HG02588 (cell line): ENCODE results near the gene KAT2B.

Experiments
- ATAC-seq: cut with Tn5 transposase; IDR thresholded peaks from one replicate; pipeline ENCODE4 v1.9.1; 2021; ENCODE audit warnings: mild to moderate bottlenecking, moderate library complexity; ENCODE audit not compliant: unreplicated experiment

The KAT2B gene

GRCh38 chr3:20095470-20095869 lies 55.2 kb downstream of the KAT2B start:
- no peak for ATAC-seq

GRCh38 chr3:20096135-20096685 lies 56.0 kb downstream of the KAT2B start:
- ATAC-seq = no peak

GRCh38 chr3:20097015-20097414 lies 56.8 kb downstream of the KAT2B start:
- ATAC-seq = no peak

GRCh38 chr3:20099060-20099459 lies 58.8 kb downstream of the KAT2B start:
- ATAC-seq = no peak

- no peak for ATAC-seq
These were observed 59.9 kb downstream of the KAT2B start for GRCh38 chr3:20100151-20100550.

- ATAC-seq = no peak
These were observed 60.8 kb downstream of the KAT2B start for GRCh38 chr3:20101041-20101440.

- no peak for ATAC-seq
These were observed 63.5 kb downstream of the KAT2B start for GRCh38 chr3:20103731-20104130.

- ATAC-seq = no peak
These were observed 64.0 kb downstream of the KAT2B start for GRCh38 chr3:20104167-20104661.

GRCh38 chr3:20105513-20106280 lies 65.5 kb downstream of the KAT2B start:
- no peak for ATAC-seq

- ATAC-seq = no peak
These were observed 67.5 kb downstream of the KAT2B start for GRCh38 chr3:20107722-20108121.

GRCh38 chr3:20108869-20109268 lies 68.6 kb downstream of the KAT2B start:
- ATAC-seq = no peak

- no peak for ATAC-seq
These were observed 70.6 kb downstream of the KAT2B start for GRCh38 chr3:20110826-20111225.

- no peak for ATAC-seq
These were observed 71.6 kb downstream of the KAT2B start for GRCh38 chr3:20111836-20112235.

- ATAC-seq = no peak
These were observed 80.8 kb downstream of the KAT2B start for GRCh38 chr3:20121088-20121487.

GRCh38 chr3:20123131-20123652 lies 82.9 kb downstream of the KAT2B start:
- no peak for ATAC-seq

GRCh38 chr3:20125289-20125688 lies 85.0 kb downstream of the KAT2B start:
- no peak for ATAC-seq

- ATAC-seq = peak; percentile 100
These were observed 85.7 kb downstream of the KAT2B start for GRCh38 chr3:20125897-20126296.

- ATAC-seq = no peak
These were observed 88.1 kb downstream of the KAT2B start for GRCh38 chr3:20128358-20128757.

GRCh38 chr3:20130106-20130505 lies 89.9 kb downstream of the KAT2B start:
- no peak for ATAC-seq

GRCh38 chr3:20136231-20136630 lies 96.0 kb downstream of the KAT2B start:
- ATAC-seq = no peak

- no peak for ATAC-seq
These were observed 97.4 kb downstream of the KAT2B start for GRCh38 chr3:20137647-20138046.

GRCh38 chr3:20140881-20141280 lies 100.6 kb downstream of the KAT2B start:
- no peak for ATAC-seq
